AG04450 (cell line): Measurements from ENCODE around the gene AUTS2. TPM values are rescaled to one million over a fixed set of nuclear protein-coding genes. Genes with fewer than 3 reads are reported as not detected.

Experiments used
- CTCF ChIA-PET: fragments of 300-600, 350-600 bp; formaldehyde crosslinking; extraction: SDS; loops from one replicate; lab custom pipeline; 2022; ENCODE audit warnings: antibody characterized with exemption, inconsistent platforms; lab: Charles Lee
- POLR2A ChIA-PET: fragments of 350-600 bp; formaldehyde crosslinking; extraction: SDS; loops from one replicate; lab custom pipeline; 2021; ENCODE audit warnings: antibody characterized with exemption, inconsistent platforms; lab: Yijun Ruan, JAX
- DNase-seq: peaks from one replicate; pipeline ENCODE4 v3.0.0-alpha.2; 2011; ENCODE audit warnings: low read depth, low spot score
- H3K27ac ChIP-seq: one replicate; pipeline ENCODE4 v1.5.1; 2012; ENCODE audit warnings: low read depth, low read length, control low read depth
- H3K27me3 ChIP-seq: one replicate; pipeline ENCODE4 v1.6.0; 2012; ENCODE audit warnings: low read length; ENCODE audit not compliant: control insufficient read depth, insufficient read depth
- H3K4me3 ChIP-seq: 2 replicates; pipeline ENCODE4 v1.5.1; 2011; ENCODE audit warnings: mild to moderate bottlenecking, low read depth, low read length, control low read depth
- H3K9me3 ChIP-seq: 2 replicates; pipeline ENCODE4 v1.5.1; 2012; ENCODE audit warnings: low read length; ENCODE audit not compliant: control insufficient read depth, insufficient read depth
- CTCF ChIP-seq: IDR thresholded peaks from 2 replicates; pipeline ENCODE4 v1.5.1; 2011; ENCODE audit warnings: low read depth, low read length, control low read depth, inconsistent platforms
- polyA plus RNA-seq: library from polyadenylated mRNA; depleted of rRNA; stranded (reverse); fragments of >200 nt; gene quantifications from 2 replicates; pipeline ENCODE4 v1.2.3, GENCODE V29; 2011

AUTS2 gene
- polyA plus RNA-seq, 1 experiment: 1.5 TPM

- Histone ChIP-seq H3K9me3 (0 out of 2 replicates have a peak, but pooled peaks cover 2% of the 10 kb centered on the region), H3K27ac (no peak overlapping the region), H3K4me3 (no peak overlapping the region), H3K27me3 (no peaks in the 10 kb centered on the region)
- ChIA-PET CTCF (no interaction called here), POLR2A (no interaction called here)
- no peak for TF ChIP-seq CTCF
- DNase-seq: no peak
Observed at GRCh38 chr7:70229242-70229641, 631.0 kb downstream of the AUTS2 start.

- no peak for TF ChIP-seq CTCF
- Histone ChIP-seq H3K27ac (no peak overlapping the region), H3K9me3 (0 out of 2 replicates have a peak, but pooled peaks cover 2% of the 10 kb centered on the region), H3K27me3 (no peaks in the 10 kb centered on the region), H3K4me3 (no peak overlapping the region)
- ChIA-PET CTCF (no interaction called here), POLR2A (no interaction called here)
- no peak for DNase-seq
Observed at GRCh38 chr7:70230761-70231160, 632.5 kb downstream of the AUTS2 start.

GRCh38 chr7:70233776-70234175 is 635.5 kb downstream of the AUTS2 start:
- no peak overlapping the region for H3K4me3 ChIP-seq
- ChIA-PET CTCF (no interaction called here), POLR2A (no interaction called here)
- no peak for TF ChIP-seq CTCF
- H3K9me3 ChIP-seq: 0 out of 2 replicates have a peak, but pooled peaks cover 2% of the 10 kb centered on the region
- no peaks in the 10 kb centered on the region for H3K27me3 ChIP-seq
- H3K27ac ChIP-seq: no peak overlapping the region
- DNase-seq: no peak

GRCh38 chr7:70237256-70237655 is 639.0 kb downstream of the AUTS2 start:
- POLR2A ChIA-PET: no interaction called here
- H3K9me3 ChIP-seq: 0 out of 2 replicates have a peak, but pooled peaks cover 2% of the 10 kb centered on the region

More at GRCh38 chr7:70237256-70237655, 639.0 kb downstream of the AUTS2 start:
- no peak for TF ChIP-seq CTCF
- no peak for DNase-seq
- H3K27ac ChIP-seq: no peak overlapping the region
- CTCF ChIA-PET: no interaction called here
- H3K4me3 ChIP-seq: no peak overlapping the region
- H3K27me3 ChIP-seq: no peaks in the 10 kb centered on the region
